NCI-H748 (cell line): Measurements from ENCODE around the gene RBM19.

Experiments
- DNase-seq: peaks from one replicate; lab custom pipeline; 2025; ENCODE audit not compliant: unreplicated experiment; lab: John Stamatoyannopoulos, UW

RBM19 gene

GRCh38 chr12:113988064-113988451 is 21.9 kb upstream of the RBM19 start:
- no peak for DNase-seq

GRCh38 chr12:113987261-113988063 is 21.3 kb upstream of the RBM19 start:
- no peak for DNase-seq

DNA sequence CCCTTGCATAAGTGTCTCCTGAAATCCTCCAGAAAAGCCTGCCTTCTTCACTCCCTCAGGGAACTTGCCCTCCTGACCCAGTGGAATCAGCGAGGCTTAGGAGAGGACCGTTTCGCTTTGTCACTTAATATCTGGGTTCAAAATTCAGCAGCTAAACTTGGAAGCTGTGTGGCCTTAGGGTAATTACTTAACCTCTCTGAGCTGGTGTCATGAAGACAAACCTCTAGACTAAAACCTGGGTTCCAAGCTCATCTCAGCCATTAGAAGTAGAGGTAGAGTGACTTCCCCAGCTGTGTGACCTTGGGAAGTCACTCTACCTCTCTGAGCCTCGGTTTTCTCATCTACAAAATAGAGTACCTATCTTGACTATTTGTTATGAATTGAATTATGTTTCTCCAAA is 18.3 kb upstream of the RBM19 start:
- DNase-seq = no peak

DNA sequence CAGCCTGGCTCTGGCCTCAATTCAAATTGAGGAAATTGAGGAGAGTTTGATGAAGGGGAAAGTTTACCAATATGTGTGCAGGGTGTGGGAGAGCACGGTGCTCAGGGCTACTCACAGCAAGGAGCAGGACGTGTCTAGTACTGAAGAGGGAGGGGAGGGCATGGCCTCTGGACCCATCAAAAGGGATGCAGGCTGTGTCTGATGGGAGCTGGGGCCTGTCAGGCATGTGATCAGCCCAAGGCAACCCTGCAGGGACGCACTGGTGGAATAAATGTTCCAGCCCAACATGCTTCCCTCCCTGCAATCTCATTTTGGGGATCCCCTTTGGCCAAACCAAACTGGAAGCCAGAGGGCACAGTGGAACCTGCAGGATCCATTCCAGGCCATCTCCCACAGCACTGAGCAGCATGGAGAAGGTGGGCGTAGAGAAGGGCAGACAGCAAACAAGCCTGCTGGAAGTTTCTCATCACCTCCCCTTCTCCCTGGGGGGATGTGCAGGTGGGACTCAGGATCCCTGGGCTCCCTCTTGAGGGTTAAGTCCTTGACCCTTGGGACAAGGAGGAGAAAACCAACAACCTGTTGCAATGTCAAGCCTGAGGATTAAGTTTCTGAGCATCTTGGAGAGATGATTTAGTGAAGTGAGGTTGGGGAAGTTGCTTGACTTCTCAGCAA is 17.8 kb upstream of the RBM19 start:
- no peak for DNase-seq

DNA sequence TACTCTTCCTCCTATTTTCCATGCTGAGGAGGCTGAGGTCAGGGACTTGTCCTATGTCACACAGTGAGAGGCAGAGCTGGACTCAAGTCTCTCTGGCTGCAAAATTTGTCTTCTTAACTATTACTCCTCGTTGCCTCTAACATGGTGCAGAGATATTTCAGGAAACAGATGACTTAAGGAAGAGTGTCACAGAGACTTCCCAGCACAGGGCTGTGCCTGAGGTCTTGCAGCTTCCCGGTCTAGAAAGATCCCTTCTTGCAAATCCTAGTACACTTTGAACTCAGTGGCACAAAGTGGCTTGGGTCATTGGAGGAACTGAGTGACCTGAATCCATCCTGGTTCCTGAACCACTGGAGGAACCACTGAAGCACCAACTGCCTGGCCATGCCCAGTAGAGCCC is 17.1 kb upstream of the RBM19 start:
- DNase-seq = no peak

- no peak for DNase-seq
Observed at GRCh38 chr12:113981876-113982275, 15.8 kb upstream of the RBM19 start.

DNA sequence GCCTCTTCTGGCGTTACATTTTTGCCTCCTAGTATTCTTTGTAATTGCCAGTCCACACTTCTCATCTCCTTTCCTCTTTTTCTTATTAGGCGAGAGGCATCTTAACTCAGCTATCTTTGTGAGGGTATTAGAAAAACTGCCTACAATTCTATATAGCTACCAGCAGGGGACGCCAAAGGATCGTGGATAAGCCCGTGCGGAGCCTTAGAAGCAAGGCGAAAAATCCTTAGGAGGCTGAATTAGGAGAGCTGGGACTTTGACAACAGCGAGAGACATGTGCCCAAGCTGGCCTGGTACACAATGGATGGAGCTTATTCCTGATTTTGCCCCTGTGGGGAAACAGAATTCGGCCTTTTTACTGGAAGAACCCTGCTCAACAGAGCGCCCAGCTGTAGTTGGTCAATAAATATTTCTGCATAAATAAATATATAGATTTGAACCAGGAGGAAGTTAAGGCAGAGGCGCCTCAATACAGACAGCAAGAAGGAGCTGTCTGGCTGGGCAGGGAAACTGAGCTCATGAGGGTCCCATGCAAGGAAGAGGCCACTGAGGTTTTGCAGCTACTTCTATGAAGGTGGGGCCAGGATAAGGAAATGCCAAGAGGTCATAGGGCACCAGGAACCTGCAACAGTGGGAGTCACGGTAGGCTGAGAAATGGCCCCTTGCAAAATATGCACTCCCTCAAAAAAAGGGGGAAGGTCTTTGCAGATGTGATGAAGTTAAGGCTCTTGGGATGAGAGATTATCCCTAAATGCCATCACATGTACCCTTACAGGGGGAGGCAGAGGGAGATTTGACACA is 14.6 kb upstream of the RBM19 start:
- DNase-seq = peak; percentile 82

DNA sequence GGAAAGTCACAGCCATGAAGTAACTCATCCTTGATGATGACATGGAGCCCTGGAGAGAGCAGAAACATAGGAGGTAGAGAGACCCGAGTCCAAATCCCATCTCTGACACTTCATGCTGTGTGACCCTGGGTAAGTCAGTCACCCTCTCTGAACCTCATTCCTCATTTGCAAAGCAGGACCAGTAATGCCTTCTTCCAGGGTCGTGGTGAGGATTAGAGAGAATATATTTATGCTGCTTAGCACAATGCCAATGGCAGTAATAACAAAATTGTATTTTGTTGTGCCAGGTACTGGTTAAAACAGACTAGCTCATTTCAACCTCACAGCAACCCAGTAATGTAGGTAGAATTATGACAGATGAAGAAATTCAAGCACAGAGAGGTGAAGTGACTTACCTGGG is 13.9 kb upstream of the RBM19 start:
- no peak for DNase-seq

GRCh38 chr12:113978080-113978479 is 12.0 kb upstream of the RBM19 start:
- DNase-seq = no peak

GRCh38 chr12:113974006-113974405 is 7.9 kb upstream of the RBM19 start:
- DNase-seq = no peak

- no peak for DNase-seq
Observed at GRCh38 chr12:113973109-113973904, 7.2 kb upstream of the RBM19 start.

GRCh38 chr12:113971392-113971791 is 5.3 kb upstream of the RBM19 start:
- no peak for DNase-seq

DNA sequence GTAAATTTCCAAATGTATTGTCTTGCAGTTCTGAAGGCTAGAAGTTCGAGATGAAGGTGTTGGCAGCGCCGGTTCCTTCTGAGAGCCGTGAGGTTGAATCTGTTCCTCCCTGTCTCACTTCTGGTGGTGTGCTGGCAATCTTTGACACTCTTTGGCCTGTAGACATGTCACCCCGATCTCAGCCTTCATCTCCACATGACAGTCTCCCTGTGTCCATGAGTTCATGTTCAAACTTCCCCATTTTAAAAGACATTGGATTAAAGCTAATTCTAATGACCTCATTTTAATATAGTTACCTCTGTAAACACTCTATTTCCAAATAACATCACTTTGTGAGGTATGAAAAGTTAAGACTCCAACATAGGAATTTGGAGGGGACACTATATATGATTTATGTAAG is 4.1 kb upstream of the RBM19 start:
- DNase-seq = no peak

DNA sequence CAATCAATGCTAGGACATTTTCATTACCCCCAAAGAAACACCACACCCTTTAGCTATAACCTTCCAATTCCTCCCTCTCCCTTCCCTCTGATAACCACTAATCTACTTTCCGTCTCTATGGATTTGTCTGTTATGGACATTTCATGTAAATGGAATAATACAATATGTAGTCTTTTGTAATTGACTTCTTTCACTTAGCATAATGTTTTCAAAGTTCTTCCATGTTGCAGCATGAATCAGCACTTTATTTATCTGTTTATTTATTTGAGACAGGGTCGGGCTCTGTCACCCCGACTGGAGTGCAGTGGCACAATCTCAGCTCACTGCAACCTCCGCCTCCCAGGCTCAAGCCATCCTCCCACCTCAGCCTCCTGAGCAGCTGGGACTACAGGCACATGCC is 1.2 kb upstream of the RBM19 start:
- DNase-seq = no peak

GRCh38 chr12:113962733-113963132 is 3.4 kb downstream of the RBM19 start:
- no peak for DNase-seq

GRCh38 chr12:113961921-113962710 is 4.0 kb downstream of the RBM19 start:
- no peak for DNase-seq

DNA sequence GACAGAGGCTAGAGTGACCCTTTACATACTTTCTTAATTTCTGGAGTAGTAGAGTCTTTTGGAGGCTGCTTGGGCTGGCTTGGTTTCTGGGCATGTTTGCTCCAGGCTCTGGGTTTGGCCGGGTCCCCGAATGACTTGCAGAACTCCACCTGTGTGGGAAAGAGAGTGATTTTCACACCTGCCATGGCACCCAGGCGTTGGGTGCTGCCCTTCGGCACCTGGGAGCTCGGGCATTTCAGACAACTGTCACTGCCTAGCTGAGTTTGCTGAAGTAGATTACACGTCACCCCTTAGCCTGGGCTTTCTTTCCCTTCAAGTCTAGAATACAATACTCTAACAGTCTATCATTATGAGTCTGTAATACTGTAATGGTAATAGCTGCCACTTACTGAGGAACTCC is 6.1 kb downstream of the RBM19 start:
- no peak for DNase-seq

DNA sequence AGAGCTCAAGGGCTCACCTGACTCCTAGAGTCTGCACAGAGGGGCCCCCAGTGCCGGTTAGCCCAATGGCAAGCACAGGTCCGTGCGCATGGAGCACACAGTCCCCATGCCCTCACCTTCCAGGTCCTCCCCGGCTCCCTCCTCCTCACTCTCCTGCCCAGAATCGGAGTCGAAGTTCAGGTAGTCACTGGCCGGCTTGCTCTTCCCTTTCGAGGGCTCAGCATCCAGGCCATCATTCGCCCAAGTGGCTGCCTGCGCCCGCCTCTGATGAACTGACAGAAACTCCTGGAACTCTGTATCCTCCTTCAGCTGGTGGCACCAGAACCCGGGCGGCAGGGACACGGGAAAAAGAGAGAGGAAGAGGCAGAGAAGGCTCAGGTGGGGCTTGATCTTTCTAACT is 7.0 kb downstream of the RBM19 start:
- DNase-seq = no peak

DNA sequence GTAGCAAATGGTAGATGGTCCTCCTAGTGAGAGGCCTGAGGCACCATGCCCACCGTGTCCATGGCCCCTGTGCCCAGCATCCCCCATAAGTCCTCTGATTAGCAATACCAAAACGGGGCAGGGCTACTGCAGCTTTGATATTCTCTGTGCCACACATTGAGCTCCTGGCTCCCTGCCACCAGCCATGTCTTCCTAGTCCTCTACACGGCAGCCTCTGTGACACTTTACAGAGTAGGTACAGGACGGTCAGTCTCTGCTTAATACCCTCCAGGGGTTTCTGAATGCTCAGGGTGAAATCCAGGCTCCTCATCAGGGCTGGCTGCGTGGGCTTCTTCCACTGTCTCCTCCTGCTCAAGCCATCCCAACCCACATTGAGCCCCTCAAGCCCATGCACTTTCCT is 8.0 kb downstream of the RBM19 start:
- DNase-seq = no peak

DNA sequence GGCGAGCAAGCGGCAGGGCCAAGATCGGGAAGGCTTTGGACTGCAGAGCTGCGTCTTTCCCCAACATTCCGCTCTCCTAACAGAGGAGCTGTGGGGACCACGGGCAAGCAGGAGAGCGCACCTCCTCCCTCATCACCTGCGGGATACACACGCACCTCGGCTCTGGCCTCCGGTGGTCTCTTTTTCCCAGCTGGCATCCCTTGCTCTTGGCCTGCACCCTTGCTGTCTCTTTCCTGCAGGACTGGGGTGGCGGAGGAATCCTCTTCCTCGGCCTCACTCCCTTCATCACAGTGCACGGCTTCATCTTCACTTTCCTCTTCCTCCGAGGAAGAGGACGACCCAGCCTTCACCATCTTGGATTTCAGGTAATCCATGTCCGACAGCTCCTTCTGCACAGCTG is 8.5 kb downstream of the RBM19 start:
- DNase-seq = no peak
